HepG2 (cell line): Measurements from ENCODE around the gene LRRC73. TPM values are rescaled to one million over a fixed set of nuclear protein-coding genes. Genes with fewer than 3 reads are reported as not detected.
A peak's percentile ranks its signal among the peaks of the same experiment; 100 is the strongest.

ENCODE experiments used
- ARID4A ChIP-seq: sonication (generic); formaldehyde crosslinking; IDR thresholded peaks from 2 replicates; pipeline ENCODE4 v1.5.0; 2020; ENCODE audit warnings: mild to moderate bottlenecking, missing genetic modification reagents, borderline replicate concordance
- ARNT2 ChIP-seq: sonication (generic); formaldehyde crosslinking; IDR thresholded peaks from 2 replicates; pipeline ENCODE4 v1.8.0; 2022; ENCODE audit warnings: mild to moderate bottlenecking, low read depth, missing genetic modification reagents, moderate library complexity
- ASH2L ChIP-seq: fragments of 300-600, 200-600 bp; sonication (generic); IDR thresholded peaks from 2 replicates; pipeline ENCODE4 v1.7.0; 2017; ENCODE audit warnings: low read depth, mild to moderate bottlenecking, moderate library complexity, mixed read lengths, low read length; ENCODE audit not compliant: insufficient read length
- EED ChIP-seq: sonication (generic); formaldehyde crosslinking; IDR thresholded peaks from 2 replicates; pipeline ENCODE4 v1.5.0; 2020; ENCODE audit warnings: mild to moderate bottlenecking, missing genetic modification reagents
- ESRRA ChIP-seq: sonication (generic); formaldehyde crosslinking; IDR thresholded peaks from 2 replicates; pipeline ENCODE4 v1.5.1; 2020; ENCODE audit warnings: mild to moderate bottlenecking, low read depth, missing genetic modification reagents
- GRHL1 ChIP-seq: sonication (generic); formaldehyde crosslinking; conservative IDR thresholded peaks from 2 replicates; pipeline ENCODE4 v1.8.0; 2022; ENCODE audit warnings: missing genetic modification reagents
- KAT2B ChIP-seq: fragments of 150-350 bp; IDR thresholded peaks from 2 replicates; pipeline ENCODE4 v1.6.1; 2014; ENCODE audit warnings: low read depth, low read length, borderline replicate concordance
- NCOA2 ChIP-seq: sonication (generic); formaldehyde crosslinking; IDR thresholded peaks from 2 replicates; pipeline ENCODE4 v1.8.0; 2022; ENCODE audit warnings: inconsistent platforms
- NRL ChIP-seq: sonication (generic); formaldehyde crosslinking; IDR thresholded peaks from 2 replicates; pipeline ENCODE4 v1.5.0; 2020; ENCODE audit warnings: missing genetic modification reagents, mild to moderate bottlenecking, moderate library complexity, borderline replicate concordance
- PHB2 ChIP-seq: fragments of 450-650 bp; IDR thresholded peaks from 2 replicates; pipeline ENCODE4 v1.6.1; 2018; ENCODE audit not compliant: partially characterized antibody
- RCOR2 ChIP-seq: IDR thresholded peaks from 2 replicates; pipeline ENCODE4 v1.6.1; 2016; ENCODE audit warnings: missing biosample characterization, missing genetic modification reagents
- SNAPC4 ChIP-seq: sonication (generic); formaldehyde crosslinking; IDR thresholded peaks from 2 replicates; pipeline ENCODE4 v1.4.0; 2020; ENCODE audit warnings: mild to moderate bottlenecking, missing genetic modification reagents
- SRY ChIP-seq: sonication (generic); formaldehyde crosslinking; IDR thresholded peaks from 2 replicates; pipeline ENCODE4 v1.8.0; 2022; ENCODE audit warnings: mild to moderate bottlenecking, missing genetic modification reagents
- SSRP1 ChIP-seq: IDR thresholded peaks from 2 replicates; pipeline ENCODE4 v1.6.1; 2016; ENCODE audit warnings: control low read depth
- TAF15 ChIP-seq: fragments of 200-400 bp; formaldehyde crosslinking; IDR thresholded peaks from one replicate; pipeline ENCODE4 v1.6.1; 2018; ENCODE audit warnings: mild to moderate bottlenecking, low read depth, low read length; ENCODE audit not compliant: poor library complexity, severe bottlenecking
- U2AF2 ChIP-seq: fragments of 200-400 bp; formaldehyde crosslinking; IDR thresholded peaks from 2 replicates; pipeline ENCODE4 v1.6.1; 2017; ENCODE audit warnings: low read depth, mild to moderate bottlenecking, low read length
- YEATS4 ChIP-seq: sonication (generic); formaldehyde crosslinking; IDR thresholded peaks from 2 replicates; pipeline ENCODE4 v1.4.0; 2020; ENCODE audit warnings: missing genetic modification reagents, borderline replicate concordance
- ZBTB33 ChIP-seq: sonication (generic); formaldehyde crosslinking; IDR thresholded peaks from 2 replicates; pipeline ENCODE4 v1.4.0; 2020; ENCODE audit warnings: missing genetic modification reagents
- polyA plus RNA-seq, 8 experiments: library from polyadenylated mRNA; depleted of rRNA in 3 of 8; stranded (reverse) in 7 of 8; unstranded in 1 of 8; fragments of >200 nt; fragmentation: Illumina TruSeq in 4 of 8; extraction: Trizol in 4 of 8; gene quantifications; 2 replicates each; pipeline versions ENCODE4 v1.2.1 to v1.2.3, GENCODE V29; 2011 to 2016; ENCODE audit warnings: low read depth in 4 of 8, missing spikeins in 1 of 8, mixed read lengths in 1 of 8; ENCODE audit not compliant: insufficient read depth in 1 of 8
- total RNA-seq, 5 experiments: library from RNA; depleted of rRNA; stranded (reverse); fragments of >200 nt; fragmentation: Illumina TruSeq; extraction: Trizol; gene quantifications; 2 replicates each; pipeline ENCODE4 v1.2.3, GENCODE V29; 2016; ENCODE audit warnings: low read depth in 1 of 5

Gene LRRC73
- total and polyA plus RNA-seq, 2 of the 13 experiments (the other 11 are each of a cell fraction or from before 2014, with no cell fraction given), result 0.11 to 0.12 TPM

GRCh38 chr6:43510827-43511163 is 649 bp upstream of the LRRC73 start (continued):
- TF ChIP-seq ARID4A (CRISPR knock-in tag) (no peak), KAT2B (no peak), ARNT2 (CRISPR knock-in tag) (no peak), SSRP1 (CRISPR knock-in tag) (no peak), U2AF2 (no peak), SNAPC4 (CRISPR knock-in tag) (no peak), TAF15 (no peak), ASH2L (no peak), EED (CRISPR knock-in tag) (no peak), SRY (CRISPR knock-in tag) (0 out of 2 replicates have a peak, but pooled peaks have one; percentile 2), YEATS4 (CRISPR knock-in tag) (no peak), ZBTB33 (no peak), ESRRA (no peak), NCOA2 (CRISPR knock-in tag) (no peak), PHB2 (no peak), RCOR2 (no peak), NRL (CRISPR knock-in tag) (peak; percentile 43; the same call in 1 of the 2 replicates), GRHL1 (no peak)
